Ishikawa (cell line): ENCODE data around the gene EEFSEC.

Experiments used
- EP300 ChIP-seq: IDR thresholded peaks from 2 replicates; pipeline ENCODE4 v1.6.1; 2012; ENCODE audit warnings: borderline replicate concordance
- MAX ChIP-seq: IDR thresholded peaks from 2 replicates; pipeline ENCODE4 v1.6.1; 2012
- NFIC ChIP-seq: IDR thresholded peaks from 2 replicates; pipeline ENCODE4 v1.6.1; 2012
- RAD21 ChIP-seq: IDR thresholded peaks from 2 replicates; pipeline ENCODE4 v1.6.1; 2012; ENCODE audit warnings: low read depth
- TAF1 ChIP-seq: IDR thresholded peaks from 2 replicates; pipeline ENCODE4 v1.6.1; 2012; ENCODE audit warnings: low read depth, mild to moderate bottlenecking
- YY1 ChIP-seq: IDR thresholded peaks from 2 replicates; pipeline ENCODE4 v1.6.1; 2012; ENCODE audit warnings: low read depth
- ZBTB7A ChIP-seq: IDR thresholded peaks from 2 replicates; pipeline ENCODE4 v1.6.1; 2012; ENCODE audit warnings: low read depth

GRCh38 chr3:128290484-128290883 lies 137.2 kb downstream of the EEFSEC start:
- TF ChIP-seq EP300 (no peak), TAF1 (no peak), NFIC (no peak), ZBTB7A (no peak), YY1 (no peak), RAD21 (no peak), MAX (no peak)
